PC-9 (cell line): ENCODE data around the gene ARFGAP3. TPM values are rescaled to one million over a fixed set of nuclear protein-coding genes. Genes with fewer than 3 reads are reported as not detected.

Experiments used
- BruUV-seq: library from RNA; stranded (reverse); fragments of 400-500 nt; replicated peaks from 2 replicates; lab custom pipeline; 2021; lab: Mats Ljungman, UMichigan
- CTCF ChIA-PET: fragments of 300-600 bp; sonication (Branson Sonifier 250); formaldehyde crosslinking; loops from one replicate; lab custom pipeline; 2022; ENCODE audit warnings: antibody characterized with exemption; lab: Charles Lee
- POLR2A ChIA-PET: fragments of 300-600 bp; sonication (Branson Sonifier 250); formaldehyde crosslinking; loops from one replicate; lab custom pipeline; 2022; ENCODE audit warnings: antibody characterized with exemption; ENCODE audit not compliant: unreplicated experiment; lab: Charles Lee
- DNase-seq, 2 experiments: peaks; one replicate each; pipeline versions ENCODE4 v3.0.0 to v3.0.0-alpha.2; 2015 to 2022; ENCODE audit warnings: mixed read lengths in 1 of 2
- H2AFZ ChIP-seq: fragments of 200-600 bp; sonication (generic); 2 replicates; pipeline ENCODE4 v1.8.1; 2017; ENCODE audit warnings: antibody characterized with exemption
- H3F3A ChIP-seq: fragments of 200-600 bp; sonication (generic); 2 replicates; pipeline ENCODE4 v1.8.1; 2017; ENCODE audit warnings: antibody characterized with exemption, mild to moderate bottlenecking, low read depth; ENCODE audit not compliant: insufficient read depth
- H3K27ac ChIP-seq: fragments of 200-600 bp; sonication (generic); 2 replicates; pipeline ENCODE4 v1.6.1; 2016; ENCODE audit warnings: mixed run types
- H3K27me3 ChIP-seq: fragments of 200-600 bp; sonication (generic); 2 replicates; pipeline ENCODE4 v1.6.1; 2016; ENCODE audit warnings: low read depth, mixed run types; ENCODE audit not compliant: insufficient read depth
- H3K36me3 ChIP-seq: fragments of 200-600 bp; sonication (generic); 2 replicates; pipeline ENCODE4 v1.6.1; 2016; ENCODE audit warnings: low read depth, mixed run types
- H3K4me1 ChIP-seq: fragments of 200-600 bp; sonication (generic); replicated peaks from 2 replicates; pipeline ENCODE4 v1.6.1; 2016; ENCODE audit warnings: mixed run types; ENCODE audit not compliant: insufficient read depth
- H3K4me2 ChIP-seq: fragments of 200-600 bp; sonication (generic); 2 replicates; pipeline ENCODE4 v1.6.1; 2017; ENCODE audit warnings: mixed run types
- H3K4me3 ChIP-seq: fragments of 200-600 bp; sonication (generic); 2 replicates; pipeline ENCODE4 v1.6.1; 2016; ENCODE audit warnings: mixed run types
- H3K79me2 ChIP-seq: fragments of 200-600 bp; sonication (generic); 2 replicates; pipeline ENCODE4 v1.6.1; 2017; ENCODE audit warnings: low read depth, mixed run types
- H3K9me2 ChIP-seq: fragments of 200-600 bp; sonication (generic); 2 replicates; pipeline ENCODE4 v1.8.1; 2017; ENCODE audit warnings: mild to moderate bottlenecking; ENCODE audit not compliant: insufficient read depth
- H3K9me3 ChIP-seq: fragments of 200-600 bp; sonication (generic); 2 replicates; pipeline ENCODE4 v1.8.1; 2016; ENCODE audit warnings: low read depth; ENCODE audit not compliant: insufficient read depth
- H4K20me1 ChIP-seq: fragments of 200-600 bp; sonication (generic); 2 replicates; pipeline ENCODE4 v1.8.1; 2017; ENCODE audit not compliant: insufficient read depth
- EZH2 ChIP-seq: fragments of 200-600 bp; sonication (generic); IDR thresholded peaks from 2 replicates; pipeline ENCODE4 v1.8.0; 2017; ENCODE audit warnings: antibody characterized with exemption, low read depth
- intact Hi-C: fragments of 100-400 bp; cut with micrococcal nuclease; formaldehyde crosslinking; loops from one replicate; pipeline ENCODE4 v1.10.0; 2022; ENCODE audit not compliant: unreplicated experiment
- total RNA-seq: library from RNA; stranded (reverse); gene quantifications from 2 replicates; pipeline ENCODE4 v1.2.3, GENCODE V29; 2021
- TF ChIP-seq, protein P1 (sequence below): fragments of 200-600 bp; sonication (generic); conservative IDR thresholded peaks from 2 replicates; pipeline ENCODE4 v1.6.1; 2017; ENCODE audit warnings: mixed run types, antibody characterized with exemption, mild to moderate bottlenecking, moderate library complexity

The ARFGAP3 gene
- total RNA-seq, 1 experiment from 2014 or later, result 29.1 TPM

GRCh38 chr22:42808521-42808920 is 48.6 kb downstream of the ARFGAP3 start:
- Histone ChIP-seq H3K9me2 (no peaks in the 10 kb centered on the region), H3K79me2 (no peaks in the 10 kb centered on the region), H3F3A (peaks cover 9% of the 10 kb centered on the region), H3K4me1 (peaks cover 14% of the 10 kb centered on the region), H4K20me1 (no peaks in the 10 kb centered on the region), H2AFZ (no peak overlapping the region), H3K36me3 (peaks cover 18% of the 10 kb centered on the region), H3K27ac (no peak overlapping the region), H3K4me3 (no peak overlapping the region), H3K27me3 (no peaks in the 10 kb centered on the region), H3K9me3 (no peaks in the 10 kb centered on the region), H3K4me2 (no peak overlapping the region)
- ChIA-PET CTCF (no interaction called here), POLR2A (no interaction called here)
- intact Hi-C loops, result no loop called here
- no peak for DNase-seq
- BruUV-seq, result no TSS peak
- no peak for TF ChIP-seq EZH2
- TF ChIP-seq, protein P1, sequence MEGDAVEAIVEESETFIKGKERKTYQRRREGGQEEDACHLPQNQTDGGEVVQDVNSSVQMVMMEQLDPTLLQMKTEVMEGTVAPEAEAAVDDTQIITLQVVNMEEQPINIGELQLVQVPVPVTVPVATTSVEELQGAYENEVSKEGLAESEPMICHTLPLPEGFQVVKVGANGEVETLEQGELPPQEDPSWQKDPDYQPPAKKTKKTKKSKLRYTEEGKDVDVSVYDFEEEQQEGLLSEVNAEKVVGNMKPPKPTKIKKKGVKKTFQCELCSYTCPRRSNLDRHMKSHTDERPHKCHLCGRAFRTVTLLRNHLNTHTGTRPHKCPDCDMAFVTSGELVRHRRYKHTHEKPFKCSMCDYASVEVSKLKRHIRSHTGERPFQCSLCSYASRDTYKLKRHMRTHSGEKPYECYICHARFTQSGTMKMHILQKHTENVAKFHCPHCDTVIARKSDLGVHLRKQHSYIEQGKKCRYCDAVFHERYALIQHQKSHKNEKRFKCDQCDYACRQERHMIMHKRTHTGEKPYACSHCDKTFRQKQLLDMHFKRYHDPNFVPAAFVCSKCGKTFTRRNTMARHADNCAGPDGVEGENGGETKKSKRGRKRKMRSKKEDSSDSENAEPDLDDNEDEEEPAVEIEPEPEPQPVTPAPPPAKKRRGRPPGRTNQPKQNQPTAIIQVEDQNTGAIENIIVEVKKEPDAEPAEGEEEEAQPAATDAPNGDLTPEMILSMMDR, result no peak

DNA sequence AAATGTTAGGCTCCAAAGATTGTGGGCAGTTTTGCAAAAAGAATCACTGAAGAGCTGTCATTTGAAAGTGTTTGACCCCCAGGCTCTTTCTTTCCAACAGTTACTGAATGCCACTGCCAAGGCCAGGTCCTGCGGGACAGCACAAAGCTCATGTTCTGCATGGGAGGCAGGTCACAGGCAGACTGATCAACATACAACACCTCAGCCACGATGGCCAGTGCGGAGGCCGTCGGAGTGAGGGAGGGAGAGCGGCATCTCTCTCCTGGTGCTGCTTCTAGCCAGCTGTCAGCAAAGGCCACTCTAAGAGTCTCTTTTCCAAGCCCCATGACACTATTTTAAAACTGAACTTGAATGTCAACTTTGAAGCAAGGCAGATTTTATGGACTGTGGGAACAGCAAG is 49.9 kb downstream of the ARFGAP3 start:
- ChIA-PET CTCF (no interaction called here), POLR2A (no interaction called here)
- no peak overlapping the region for H3K27ac ChIP-seq
- H2AFZ ChIP-seq, result no peak overlapping the region
- TF ChIP-seq, protein P1, result no peak
- TF ChIP-seq EZH2, result no peak
- H4K20me1 ChIP-seq, result no peaks in the 10 kb centered on the region
- no peak for DNase-seq
- intact Hi-C loops, result no loop called here
- no peaks in the 10 kb centered on the region for H3K9me3 ChIP-seq
- peaks cover 14% of the 10 kb centered on the region for H3K4me1 ChIP-seq
- H3K4me2 ChIP-seq, result no peak overlapping the region
- H3K9me2 ChIP-seq, result no peaks in the 10 kb centered on the region
- no peaks in the 10 kb centered on the region for H3K27me3 ChIP-seq
- peaks cover 9% of the 10 kb centered on the region for H3F3A ChIP-seq
- peaks cover 18% of the 10 kb centered on the region for H3K36me3 ChIP-seq
- H3K79me2 ChIP-seq, result no peaks in the 10 kb centered on the region
- no TSS peak for BruUV-seq
- H3K4me3 ChIP-seq, result no peak overlapping the region

- Histone ChIP-seq H3K27me3 (no peaks in the 10 kb centered on the region), H4K20me1 (no peaks in the 10 kb centered on the region), H3F3A (peaks cover 9% of the 10 kb centered on the region), H3K9me2 (no peaks in the 10 kb centered on the region), H3K79me2 (no peaks in the 10 kb centered on the region), H3K36me3 (peaks cover 18% of the 10 kb centered on the region), H3K4me3 (no peak overlapping the region), H3K27ac (no peak overlapping the region), H3K4me1 (peaks cover 14% of the 10 kb centered on the region), H3K9me3 (no peaks in the 10 kb centered on the region), H2AFZ (no peak overlapping the region), H3K4me2 (no peak overlapping the region)
- ChIA-PET POLR2A (no interaction called here), CTCF (no interaction called here)
- no peak for TF ChIP-seq EZH2
- TF ChIP-seq, protein P1, result no peak
- no TSS peak for BruUV-seq
- intact Hi-C loops, result no loop called here
- no peak for DNase-seq
Observed at GRCh38 chr22:42805998-42806830, 50.9 kb downstream of the ARFGAP3 start.
